AG08396 (cell line): ENCODE data around the gene MMP1.
"Not testable (repeated sequence)": the region's sequence is repeated elsewhere in the genome, so short reads cannot be mapped to it uniquely, and the experiment has no call there.

ENCODE experiments used
- DNase-seq: peaks from one replicate; pipeline ENCODE4 v3.0.0; 2012; ENCODE audit warnings: low spot score, mixed read lengths

Gene MMP1

DNA sequence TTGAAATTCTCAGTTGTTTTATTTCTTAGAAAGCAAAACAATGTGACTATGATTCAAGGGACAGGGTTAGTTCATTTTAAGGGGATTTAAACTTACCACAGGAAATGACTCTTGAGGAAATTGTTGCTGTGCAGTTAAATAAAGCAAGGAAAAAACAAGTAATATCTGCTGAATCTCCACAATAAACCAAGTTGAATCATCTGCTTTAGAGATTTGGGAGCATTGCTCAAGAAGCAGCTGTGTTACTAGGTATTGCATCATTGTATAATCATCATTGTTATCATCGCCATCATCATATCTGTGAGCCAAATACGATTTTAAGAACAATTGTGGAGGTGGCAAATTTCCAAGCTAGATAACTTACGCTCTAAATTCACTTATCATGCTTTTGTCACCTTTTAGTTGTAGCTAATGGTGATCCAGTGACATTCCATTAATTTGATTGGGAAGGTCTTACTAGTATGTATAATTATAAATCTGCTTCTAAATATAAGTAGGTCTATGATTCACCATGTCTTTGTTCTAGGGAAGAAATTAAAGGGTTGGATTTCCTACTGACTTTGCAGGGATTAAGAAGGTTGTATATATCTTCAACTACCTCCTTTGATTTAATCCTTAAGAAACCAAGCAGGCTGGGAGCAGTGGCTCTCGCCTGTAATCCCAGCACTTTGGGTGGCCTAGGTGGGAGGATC, 37.5 kb downstream of the MMP1 start:
- DNase-seq, result peak; percentile 72

DNA sequence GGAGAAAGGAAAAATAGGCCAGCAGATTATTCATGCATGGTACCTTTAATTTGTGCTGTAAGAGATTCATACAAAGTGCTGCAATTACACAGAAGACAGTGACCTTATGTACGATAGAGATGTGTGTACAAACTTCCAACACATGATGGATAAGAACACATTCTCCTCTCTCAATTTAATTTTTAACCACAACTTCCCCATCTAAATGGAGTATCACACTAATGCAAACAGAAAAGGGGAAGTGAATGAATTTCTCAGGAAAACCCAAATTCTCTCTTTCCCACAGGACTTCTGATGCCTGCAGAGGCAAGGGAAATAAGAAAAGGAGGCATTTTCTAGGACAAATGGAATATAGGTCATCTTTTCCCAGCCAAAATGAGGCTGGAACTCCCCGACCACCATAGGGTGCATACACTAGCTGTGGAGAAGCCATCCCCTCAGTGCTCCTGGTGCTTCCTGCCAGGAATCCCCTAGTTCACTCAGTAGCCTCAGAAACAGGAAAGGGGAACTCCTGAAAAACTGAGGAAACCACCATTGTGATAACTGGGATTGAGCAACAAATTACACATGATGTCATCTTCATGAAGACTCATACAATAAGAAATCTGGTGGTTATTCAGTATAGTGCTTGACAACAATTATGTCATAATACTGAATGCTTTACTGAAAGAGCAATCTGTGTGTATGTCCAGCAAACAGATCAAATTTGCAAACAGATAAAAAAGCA, 40.0 kb downstream of the MMP1 start:
- DNase-seq, result peak; percentile 30

DNA sequence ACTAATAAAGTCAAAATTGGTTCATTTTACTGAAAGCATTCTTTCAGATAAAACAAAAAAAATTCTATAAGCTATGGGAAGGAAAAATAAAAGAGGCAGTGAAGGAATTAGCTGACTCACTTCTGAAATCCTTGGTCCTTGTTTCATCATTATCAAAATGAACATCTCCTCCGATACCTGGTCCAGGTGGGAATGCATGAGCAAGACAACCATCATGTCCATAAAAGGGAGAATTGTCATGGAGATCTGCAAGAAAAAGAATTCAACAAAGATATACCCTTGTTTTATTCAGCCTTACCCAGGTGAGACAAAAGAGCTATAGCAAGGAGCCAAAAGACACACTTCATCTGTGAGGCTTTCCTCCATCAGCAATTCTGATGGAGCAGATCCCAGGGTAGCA, 44.7 kb downstream of the MMP1 start:
- DNase-seq, result no peak

DNA sequence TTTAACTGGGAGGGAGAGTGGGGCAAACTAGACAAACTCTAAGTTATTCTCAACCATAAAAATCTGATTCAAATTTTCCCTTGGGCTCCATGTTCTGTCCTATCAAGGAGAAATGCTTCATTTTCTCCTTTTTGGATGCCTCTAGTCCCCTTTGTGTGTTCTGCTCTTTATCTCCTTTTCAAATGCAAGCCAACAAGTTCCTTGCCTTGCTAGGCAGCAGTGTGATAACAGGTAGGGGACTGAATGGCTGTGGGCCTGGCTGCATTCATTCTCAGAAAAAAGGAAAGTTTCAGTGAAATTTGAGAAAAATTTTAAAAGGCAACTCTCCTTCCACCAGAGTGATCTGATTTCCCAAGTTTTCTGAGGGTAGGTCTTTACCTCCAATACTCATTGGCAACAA, 46.3 kb downstream of the MMP1 start:
- DNase-seq, result no peak

DNA sequence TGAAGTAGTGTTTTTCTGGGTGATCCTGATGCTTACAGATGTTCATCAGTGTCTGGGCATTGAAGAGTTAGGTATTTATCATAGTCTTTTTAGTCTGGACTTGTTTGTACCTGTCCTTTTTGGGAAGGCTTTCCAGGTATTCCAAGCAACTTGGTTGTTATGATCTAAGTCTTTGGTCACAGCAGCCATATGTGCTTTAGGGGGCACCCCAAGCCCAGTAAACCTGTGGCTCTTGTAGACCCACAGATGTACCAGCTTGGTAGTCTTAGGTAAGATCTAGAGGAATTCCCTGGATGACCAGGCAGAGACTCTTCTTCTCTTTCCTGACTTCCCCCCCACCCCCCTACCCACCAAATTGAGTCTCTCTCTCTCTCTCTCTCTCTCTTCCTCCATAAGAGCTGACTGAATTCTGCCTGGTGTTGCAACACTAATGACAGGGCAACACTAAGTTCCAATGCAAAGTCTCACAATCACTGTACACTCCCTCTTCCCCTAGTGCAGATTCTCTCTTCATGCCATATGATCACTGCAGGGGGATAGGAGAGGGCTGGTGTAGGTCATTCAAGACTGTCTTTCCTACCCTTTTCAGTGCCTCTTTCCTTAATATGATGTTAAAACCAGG, 48.7 kb downstream of the MMP1 start:
- DNase-seq, result no peak

DNA sequence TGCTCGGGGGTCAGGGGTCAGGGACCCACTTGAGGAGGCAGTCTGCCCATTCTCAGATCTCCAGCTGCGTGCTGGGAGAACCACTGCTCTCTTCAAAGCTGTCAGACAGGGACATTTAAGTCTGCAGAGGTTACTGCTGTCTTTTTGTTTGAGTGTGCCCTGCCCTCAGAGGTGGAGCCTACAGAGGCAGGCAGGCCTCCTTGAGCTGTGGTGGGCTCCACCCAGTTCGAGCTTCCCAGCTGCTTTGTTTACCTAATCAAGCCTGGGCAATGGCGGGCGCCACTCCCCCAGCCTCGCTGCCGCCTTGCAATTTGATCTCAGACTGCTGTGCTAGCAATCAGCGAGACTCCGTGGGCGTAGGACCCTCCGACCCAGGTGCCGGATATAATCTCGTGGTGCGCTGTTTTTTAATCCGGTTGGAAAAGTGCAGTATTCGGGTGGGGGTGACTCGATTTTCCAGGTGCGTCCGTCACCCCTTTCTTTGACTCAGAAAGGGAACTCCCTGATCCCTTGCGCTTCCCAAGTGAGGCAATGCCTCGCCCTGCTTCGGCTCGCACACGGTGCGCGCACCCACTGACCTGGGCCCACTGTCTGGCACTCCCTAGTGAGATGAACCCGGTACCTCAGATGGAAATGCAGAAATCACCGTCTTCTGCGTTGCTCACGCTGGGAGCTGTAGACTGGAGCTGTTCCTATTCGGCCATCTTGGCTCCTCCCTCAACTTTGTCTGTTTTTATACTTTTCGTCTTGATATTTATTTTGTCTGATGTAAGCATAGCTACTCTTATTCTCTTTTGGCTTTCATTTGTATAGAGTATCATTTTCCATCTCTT, 51.0 kb downstream of the MMP1 start:
- DNase-seq, result not testable (repeated sequence)
